Endothelial cell (in vitro differentiated cells): ENCODE measurements around the gene PTPA. TPM values are rescaled to one million over a fixed set of nuclear protein-coding genes. Genes with fewer than 3 reads are reported as not detected.

ENCODE experiments used
- DNase-seq: peaks from one replicate; pipeline ENCODE4 v3.0.0; 2021; ENCODE audit warnings: low spot score
- H3K27ac Mint-ChIP-seq: one replicate; pipeline ENCODE4 v1.8.0; 2021; ENCODE audit warnings: mixed read lengths, inconsistent platforms; ENCODE audit not compliant: unreplicated experiment
- H3K27me3 Mint-ChIP-seq: one replicate; pipeline ENCODE4 v1.8.0; 2021; ENCODE audit warnings: mild to moderate bottlenecking, moderate library complexity, mixed read lengths, inconsistent platforms; ENCODE audit not compliant: unreplicated experiment
- H3K36me3 Mint-ChIP-seq: one replicate; pipeline ENCODE4 v1.8.0; 2021; ENCODE audit warnings: mild to moderate bottlenecking, low read depth, mixed read lengths, inconsistent platforms; ENCODE audit not compliant: unreplicated experiment
- H3K4me1 Mint-ChIP-seq: one replicate; pipeline ENCODE4 v1.8.0; 2021; ENCODE audit warnings: mild to moderate bottlenecking, mixed read lengths, inconsistent platforms; ENCODE audit not compliant: unreplicated experiment
- H3K4me3 Mint-ChIP-seq: one replicate; pipeline ENCODE4 v1.8.0; 2021; ENCODE audit warnings: mild to moderate bottlenecking, mixed read lengths, inconsistent platforms; ENCODE audit not compliant: unreplicated experiment
- H3K9me3 Mint-ChIP-seq: one replicate; pipeline ENCODE4 v1.8.0; 2021; ENCODE audit warnings: mixed read lengths, inconsistent platforms; ENCODE audit not compliant: unreplicated experiment
- CTCF ChIP-seq: fragments of 200-600 bp; sonication (generic); IDR thresholded peaks from one replicate; pipeline ENCODE4 v1.5.0; 2021; ENCODE audit warnings: antibody characterized with exemption; ENCODE audit not compliant: unreplicated experiment
- total RNA-seq: library from RNA; stranded (reverse); fragmentation: NEBNext Ultra II Directional; extraction: Animal tissue kit (Norgen Biotek cat#: 25700); gene quantifications from one replicate; pipeline ENCODE4 v1.2.1, GENCODE V29; 2021; ENCODE audit not compliant: unreplicated experiment

The PTPA gene
- total RNA-seq, 1 donor from 2014 or later: 120 TPM

GRCh38 chr9:129197978-129198318 lies 86.7 kb downstream of the PTPA start:
- no peak overlapping the region for H3K27ac Mint-ChIP-seq
- H3K27me3 Mint-ChIP-seq: no peaks in the 10 kb centered on the region
- TF ChIP-seq CTCF: no peak
- DNase-seq: no peak
- H3K9me3 Mint-ChIP-seq: no peaks in the 10 kb centered on the region
- no peaks in the 10 kb centered on the region for H3K36me3 Mint-ChIP-seq
- H3K4me3 Mint-ChIP-seq: no peak overlapping the region
- H3K4me1 Mint-ChIP-seq: no peaks in the 10 kb centered on the region

Other genes with a start within 250 kb of the PTPA start
- gene KYAT1, start 229.5 kb upstream of the PTPA start, total RNA-seq: 3.3 TPM
- 54.3 TPM for gene LRRC8A, start 229.3 kb upstream of the PTPA start, total RNA-seq
- 10.3 TPM for gene PHYHD1, start 190.4 kb upstream of the PTPA start, total RNA-seq
- gene DOLK, start 163.8 kb upstream of the PTPA start, total RNA-seq: 18.2 TPM
- 44.0 TPM for gene NUP188, start 163.7 kb upstream of the PTPA start, total RNA-seq
- 94.3 TPM for gene SH3GLB2, start 83.1 kb upstream of the PTPA start, total RNA-seq
- 32.9 TPM for gene MIGA2, start 74.8 kb upstream of the PTPA start, total RNA-seq
- 21.4 TPM for gene DOLPP1, start 30.3 kb upstream of the PTPA start, total RNA-seq
- gene CRAT, start 622 bp upstream of the PTPA start, total RNA-seq: 42.9 TPM
- 5.2 TPM for gene IER5L, start 66.8 kb downstream of the PTPA start, total RNA-seq